GM21390 (cell line): ENCODE measurements around the gene KIZ.
"Not testable (repeated sequence)": the region's sequence is repeated elsewhere in the genome, so short reads cannot be mapped to it uniquely, and the experiment has no call there.

Experiments used
- ATAC-seq: cut with Tn5 transposase; IDR thresholded peaks from one replicate; pipeline ENCODE4 v1.9.1; 2021; ENCODE audit not compliant: unreplicated experiment

KIZ gene

DNA sequence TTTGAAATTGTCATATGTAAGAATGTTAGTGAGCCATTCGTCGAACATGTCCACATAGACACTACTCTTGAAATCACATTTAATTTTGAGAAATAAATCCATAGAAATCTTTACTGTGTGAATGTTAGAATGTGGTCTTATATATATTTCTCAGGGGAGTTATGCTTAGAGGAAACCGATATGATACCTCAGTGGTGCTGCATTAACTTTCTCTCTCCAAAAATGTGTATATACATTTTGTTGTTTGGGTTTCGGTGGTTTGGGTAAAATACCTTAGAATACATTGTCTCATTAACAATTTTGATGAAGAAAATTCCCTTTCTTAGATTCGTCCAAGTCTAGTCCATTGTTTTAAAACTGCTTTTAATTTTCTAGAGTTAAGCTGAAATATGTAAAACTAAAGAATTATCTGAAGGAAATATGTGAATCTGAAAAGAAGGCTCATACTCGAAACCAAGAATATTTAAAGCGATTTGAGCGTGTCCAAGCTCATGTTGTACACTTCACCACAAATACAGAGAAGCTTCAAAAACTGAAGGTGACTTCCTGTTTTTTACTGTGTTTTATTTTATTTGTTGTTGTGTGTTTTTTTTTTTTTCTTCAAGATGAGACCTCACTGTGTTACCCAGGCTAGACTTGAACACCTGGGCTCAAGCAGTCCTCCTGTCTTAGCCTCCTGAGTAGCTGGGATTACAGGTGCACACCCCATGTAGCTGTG lies 10.3 kb downstream of the KIZ start:
- ATAC-seq = peak; percentile 58

DNA sequence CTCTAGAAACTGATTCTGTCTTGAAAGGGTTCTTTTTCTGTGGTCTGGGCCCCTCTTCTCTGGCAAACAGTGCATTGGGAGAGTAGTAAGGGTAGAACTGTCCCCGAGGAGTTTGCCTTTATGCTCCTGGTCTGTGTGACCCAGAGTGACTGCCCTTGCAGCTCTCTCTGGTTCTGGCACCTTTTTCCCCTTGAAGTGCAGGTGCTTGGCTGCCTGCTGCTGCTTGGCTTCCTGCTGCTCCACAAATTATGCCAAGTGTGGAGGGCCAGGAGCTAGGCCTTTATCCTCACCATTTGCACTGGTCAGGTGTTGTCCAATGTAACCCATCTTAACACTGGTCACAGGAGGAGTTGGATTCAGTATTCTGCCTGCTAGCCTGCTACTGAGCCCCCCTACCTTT lies 11.2 kb downstream of the KIZ start:
- no peak for ATAC-seq

DNA sequence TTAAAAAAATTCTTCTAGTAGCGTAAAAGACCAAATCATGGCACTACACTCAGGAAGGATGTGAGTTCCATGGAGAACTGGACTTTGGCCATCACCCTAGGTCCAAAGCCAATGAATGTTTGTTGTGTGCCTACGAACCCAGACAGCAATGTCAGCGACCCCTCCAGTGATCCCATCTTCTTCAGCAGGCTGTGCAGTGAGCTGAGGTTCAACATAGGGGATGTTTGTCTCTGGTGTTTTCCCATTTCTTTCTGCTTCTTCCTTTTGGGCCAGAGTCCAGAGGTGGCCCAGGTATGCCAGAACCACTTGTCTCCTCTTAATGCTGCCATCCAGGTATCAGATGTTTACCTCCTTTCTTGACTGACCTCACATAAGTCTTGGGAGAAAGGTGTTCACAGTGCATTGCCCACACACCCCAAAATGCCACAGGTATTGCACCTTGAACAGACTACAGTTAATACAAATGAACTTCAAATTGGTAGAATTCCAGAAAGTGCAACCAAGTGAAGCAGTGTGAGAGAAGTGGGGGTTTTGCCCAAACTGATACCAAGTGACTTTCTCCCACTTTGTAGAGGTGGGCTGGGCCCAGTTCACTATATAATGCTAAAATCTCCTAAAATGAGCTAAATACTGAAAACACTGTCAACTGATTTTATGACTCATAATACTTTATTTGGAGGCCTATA lies 14.1 kb downstream of the KIZ start:
- no peak for ATAC-seq

DNA sequence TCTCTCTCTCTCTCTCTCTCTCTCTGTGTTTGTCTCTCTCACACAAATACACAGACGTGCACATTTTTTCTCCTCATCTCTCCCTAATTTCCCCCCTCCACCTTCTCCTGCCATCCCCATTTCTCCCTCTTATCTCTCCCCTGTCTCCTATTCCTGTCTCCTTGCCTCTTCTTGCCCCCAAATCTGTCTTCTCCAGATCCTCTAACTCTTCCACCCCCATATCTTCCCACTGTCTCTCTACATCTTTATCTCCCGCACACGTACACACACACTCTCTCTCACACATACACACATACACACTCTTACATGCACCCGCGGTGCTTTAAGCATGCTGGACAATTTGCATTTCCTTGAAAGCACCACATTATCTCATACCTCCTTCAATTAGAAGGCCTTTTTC lies 15.9 kb downstream of the KIZ start:
- no peak for ATAC-seq

DNA sequence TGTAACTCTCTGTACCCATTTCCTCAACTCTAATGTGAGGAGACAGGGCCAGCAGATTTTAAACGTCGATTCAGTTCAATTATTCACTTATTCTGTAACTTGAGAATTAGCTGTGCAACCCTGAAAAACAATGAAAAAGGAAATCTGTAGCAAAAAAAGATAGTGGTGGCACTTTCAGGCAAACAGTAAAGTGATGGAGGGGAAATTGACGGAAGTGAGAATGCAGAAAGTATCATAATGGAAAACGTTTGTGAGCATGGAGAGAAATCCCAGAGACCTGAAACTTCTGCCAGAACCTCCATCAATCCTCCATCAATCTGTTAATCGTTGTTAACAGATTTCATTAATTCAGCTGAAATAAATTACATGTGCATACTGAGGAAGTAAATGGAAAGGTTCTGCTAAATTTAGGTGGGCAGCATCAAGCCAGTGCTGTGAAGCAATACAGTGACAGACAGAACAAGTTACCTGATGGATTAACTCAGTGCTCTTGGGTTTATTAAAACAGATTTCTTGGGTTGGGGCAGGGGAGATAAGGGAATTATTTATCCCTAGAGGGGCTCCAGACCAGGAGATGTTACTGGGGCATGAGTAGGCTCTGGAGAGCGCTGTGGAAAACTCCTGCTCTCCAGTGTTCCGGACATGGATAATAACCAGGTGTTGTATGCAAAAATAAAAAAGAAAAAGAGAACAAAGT lies 17.5 kb downstream of the KIZ start:
- ATAC-seq = no peak

DNA sequence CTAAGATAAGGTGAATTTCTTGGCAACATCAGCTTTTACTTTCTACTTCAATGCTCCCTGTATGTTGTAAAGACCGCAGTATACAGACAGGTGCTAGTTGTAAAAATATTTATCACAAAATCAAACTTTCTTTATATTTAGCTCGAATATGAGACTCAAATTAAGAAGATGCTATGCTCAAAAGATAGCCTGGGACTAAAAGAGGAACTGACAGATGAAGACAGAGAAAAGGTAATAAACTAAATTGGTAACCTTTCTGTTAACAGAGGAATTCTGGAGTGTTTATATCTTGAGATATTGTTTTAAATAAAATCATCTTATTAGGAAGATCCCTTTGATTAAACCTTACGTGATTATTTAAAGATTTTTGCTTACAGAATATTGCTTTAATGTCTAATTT lies 19.5 kb downstream of the KIZ start:
- no peak for ATAC-seq

DNA sequence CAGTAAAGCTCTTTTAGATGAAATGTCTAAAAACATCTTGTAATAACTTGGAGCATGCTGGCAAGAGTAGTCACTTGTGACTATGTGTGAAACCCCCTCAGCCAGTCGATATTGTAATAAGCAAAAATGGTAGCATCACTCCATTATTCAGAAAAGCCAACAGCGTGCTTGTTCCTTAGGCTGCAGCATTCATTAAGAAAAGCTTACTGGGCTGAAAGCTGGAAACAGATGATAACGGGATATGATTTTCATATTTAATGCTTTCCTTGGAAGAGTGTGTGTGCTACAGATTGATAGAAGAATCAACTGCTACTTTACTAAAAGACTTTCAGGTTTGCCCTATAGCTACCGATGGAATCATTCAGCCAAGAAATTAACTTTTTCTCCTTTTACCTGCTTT lies 20.3 kb downstream of the KIZ start:
- no peak for ATAC-seq

DNA sequence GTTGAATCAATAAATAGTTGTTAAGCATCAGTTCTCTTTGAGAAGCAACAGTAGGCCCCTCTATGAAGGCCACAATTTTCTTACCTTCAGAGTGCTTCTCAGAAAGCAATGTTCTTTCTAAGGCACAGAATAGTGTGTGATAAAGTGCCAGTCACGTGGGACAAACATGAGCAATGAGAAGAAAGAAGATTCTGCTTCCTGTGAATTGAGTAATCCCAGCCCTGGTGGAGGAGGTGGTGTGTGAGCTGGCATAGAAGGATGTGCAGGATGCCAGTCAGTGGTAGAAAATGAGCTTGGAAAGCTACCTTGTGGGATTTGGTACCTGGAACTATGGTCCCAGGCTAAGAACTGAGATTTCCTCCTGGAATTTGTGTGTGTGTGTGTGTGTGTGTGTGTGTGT lies 21.7 kb downstream of the KIZ start:
- no peak for ATAC-seq

DNA sequence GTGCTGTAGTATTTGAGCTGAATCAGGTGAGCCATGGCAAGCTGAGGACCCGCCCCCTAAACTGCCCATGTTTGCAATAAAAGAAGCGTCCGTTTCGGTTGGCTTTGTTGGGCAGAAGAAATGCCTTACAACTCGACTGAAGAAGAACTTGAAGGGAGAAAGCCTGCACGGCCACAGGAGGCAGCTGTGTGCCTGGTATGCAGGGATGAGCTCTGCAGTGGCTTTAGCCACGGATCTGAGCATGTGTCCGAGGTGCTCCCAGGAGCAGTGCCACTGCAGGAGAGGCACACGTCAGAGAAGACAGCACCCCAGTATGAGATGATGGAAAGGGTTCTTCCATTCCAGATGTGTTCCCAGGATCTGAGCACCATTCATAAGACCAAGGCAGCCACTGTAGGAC lies 23.5 kb downstream of the KIZ start:
- no peak for ATAC-seq

DNA sequence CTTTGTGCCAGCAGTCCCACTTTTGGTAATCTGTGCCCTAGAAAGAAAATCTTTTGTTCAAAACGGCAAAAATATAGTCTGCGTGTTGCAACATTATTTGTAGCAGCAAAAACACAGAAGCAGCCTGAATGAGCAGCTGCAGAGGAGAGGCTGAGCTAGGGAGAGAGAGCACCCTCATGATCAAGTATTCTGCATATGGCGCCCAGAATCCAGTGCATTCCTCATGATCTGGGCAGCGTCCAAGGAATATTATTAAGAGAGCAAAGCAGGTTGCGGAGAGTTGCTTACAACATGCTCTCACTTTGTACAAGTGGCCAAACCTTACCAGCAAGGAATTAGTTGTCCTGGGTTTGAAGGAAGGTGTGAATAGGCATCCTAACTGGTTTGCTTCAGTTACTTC lies 25.9 kb downstream of the KIZ start:
- no peak for ATAC-seq

DNA sequence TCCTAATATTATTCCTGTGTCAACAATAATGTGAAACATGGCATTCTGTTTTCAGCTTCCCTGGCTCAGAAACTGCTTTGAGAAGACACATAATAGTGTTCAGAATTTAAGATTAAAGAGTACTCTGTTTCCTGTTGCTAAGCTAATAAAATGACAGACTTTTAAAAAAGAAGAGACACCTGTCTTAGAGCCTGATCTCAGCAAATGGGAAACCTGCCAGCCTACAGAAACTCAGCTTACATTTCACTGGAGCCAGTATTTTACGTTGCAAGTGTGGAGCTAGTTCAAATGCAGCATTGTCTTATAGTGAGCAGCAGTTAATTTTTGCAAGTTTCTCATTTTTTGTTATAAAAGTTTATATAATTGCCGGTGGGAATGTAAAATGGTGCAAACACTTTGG lies 28.8 kb downstream of the KIZ start:
- no peak for ATAC-seq

DNA sequence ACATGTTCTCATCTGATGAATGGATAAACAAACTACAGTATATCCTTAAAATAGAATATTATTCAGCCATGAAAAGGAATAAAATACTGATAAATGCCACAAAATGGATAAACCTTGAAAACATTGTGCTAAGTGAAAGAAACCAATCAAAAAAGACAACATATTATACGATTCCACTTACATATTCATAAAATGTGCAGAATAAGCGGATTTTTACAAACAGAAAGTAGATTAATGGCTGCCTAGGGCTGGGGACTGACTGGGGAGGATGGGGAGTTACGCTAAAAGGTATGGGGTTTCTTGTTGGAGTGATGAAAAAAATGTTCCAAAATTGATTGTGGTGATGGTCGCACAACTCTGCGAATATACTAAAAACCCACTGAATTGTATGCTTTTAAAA lies 29.4 kb downstream of the KIZ start:
- no peak for ATAC-seq

DNA sequence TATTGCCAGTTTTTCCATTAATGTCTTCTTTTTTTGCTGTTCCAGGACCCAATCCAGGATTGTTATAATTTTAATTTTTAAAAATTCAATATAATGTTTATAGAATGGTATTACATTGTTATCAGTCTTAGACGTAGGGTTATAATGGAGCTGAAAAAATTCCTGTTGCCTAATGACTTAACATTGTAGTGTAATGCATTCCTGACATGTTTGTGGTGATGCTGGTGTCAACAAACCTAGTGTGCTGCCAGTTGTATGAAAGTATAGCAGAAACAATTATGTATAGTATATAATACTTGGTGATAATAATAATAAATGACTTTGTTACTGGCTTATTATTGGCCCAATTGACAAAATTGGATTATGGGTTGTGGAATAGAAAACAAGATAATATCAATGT lies 30.4 kb downstream of the KIZ start:
- ATAC-seq = no peak

DNA sequence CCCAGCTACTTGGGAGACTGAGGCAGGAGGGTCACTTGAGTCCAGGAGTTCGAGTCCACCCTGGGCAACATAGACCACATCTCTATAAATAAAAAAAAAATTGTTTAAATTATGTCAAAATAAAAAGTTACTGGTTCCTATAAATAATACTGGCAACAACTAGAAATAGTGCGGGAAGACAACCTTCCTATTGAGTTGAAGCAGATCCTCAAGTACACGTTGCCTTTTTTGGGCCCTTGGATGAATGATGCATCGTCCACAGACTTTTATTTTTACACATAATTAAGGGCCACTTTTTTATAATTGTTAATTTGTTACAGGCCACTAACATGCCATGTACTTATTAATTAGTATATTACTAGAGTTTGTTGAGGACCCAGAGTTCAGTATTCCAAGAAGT lies 31.1 kb downstream of the KIZ start:
- no peak for ATAC-seq

DNA sequence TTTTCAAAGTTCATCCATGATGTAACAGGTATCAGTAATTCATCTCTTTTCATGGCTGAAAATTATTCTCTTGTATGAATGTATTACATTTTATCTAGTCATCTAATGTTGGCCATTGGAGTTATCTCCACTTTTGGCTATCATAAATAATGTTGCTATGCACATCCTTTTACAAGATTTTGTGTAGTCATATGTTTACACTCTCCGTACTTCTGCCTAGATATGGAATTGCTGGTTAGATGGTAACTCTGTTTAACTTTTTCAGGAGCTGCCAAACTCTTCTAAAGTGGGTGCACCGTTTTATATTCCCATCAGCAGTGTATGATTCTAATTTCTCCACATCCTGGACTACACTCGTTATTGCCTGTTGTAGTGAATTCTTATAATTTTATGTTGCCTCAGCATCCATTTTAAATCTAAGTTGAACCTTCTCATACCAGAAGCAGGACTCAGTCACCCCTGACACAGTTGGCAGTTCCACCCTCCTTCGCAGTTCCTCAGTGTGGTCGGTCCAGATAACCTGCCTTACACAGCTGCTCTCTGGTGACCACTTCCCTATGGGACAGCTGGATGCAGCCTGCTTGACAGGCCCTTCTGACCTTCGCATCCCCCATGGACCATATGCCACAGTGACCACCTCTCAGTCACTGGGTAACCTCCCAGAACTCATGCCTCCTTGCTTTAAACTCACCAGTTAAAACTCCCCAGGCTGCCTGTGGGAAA lies 33.9 kb downstream of the KIZ start:
- ATAC-seq = no peak

DNA sequence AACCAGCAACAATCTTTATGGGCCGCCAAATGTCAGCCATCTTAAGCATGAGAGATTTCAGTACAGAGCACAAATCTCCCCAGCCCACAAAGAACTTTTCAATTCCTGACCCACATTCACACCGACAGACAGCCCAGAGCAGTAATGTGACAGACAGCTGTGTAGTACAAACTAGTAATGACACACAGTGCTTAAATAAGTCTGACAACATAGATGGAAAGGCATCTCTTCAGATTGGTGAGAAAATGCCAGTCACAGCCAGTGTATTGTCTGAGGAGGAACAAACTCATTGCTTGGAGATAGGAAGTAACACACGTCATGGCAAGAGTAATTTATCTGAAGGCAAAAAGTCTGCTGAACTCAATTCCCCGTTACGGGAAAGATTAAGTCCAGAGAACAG lies 36.0 kb downstream of the KIZ start:
- ATAC-seq = no peak

DNA sequence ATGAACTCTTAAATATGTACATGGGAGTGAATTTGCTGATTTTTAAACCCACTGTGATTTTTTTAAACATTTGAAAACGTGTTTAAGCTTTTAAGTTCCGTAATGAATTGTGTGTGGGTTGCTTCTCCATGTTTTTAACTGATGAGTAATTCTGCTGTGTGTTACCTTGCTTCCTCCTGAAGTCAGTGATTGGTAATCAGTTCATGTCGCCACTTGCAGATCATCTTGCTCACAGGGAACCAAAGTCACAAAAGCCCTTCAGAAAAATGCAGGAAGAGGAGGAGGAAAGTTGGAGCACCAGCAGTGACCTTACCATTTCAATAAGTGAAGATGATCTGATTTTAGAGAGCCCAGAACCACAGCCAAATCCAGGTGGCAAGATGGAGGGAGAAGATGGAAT lies 36.7 kb downstream of the KIZ start:
- ATAC-seq = no peak

DNA sequence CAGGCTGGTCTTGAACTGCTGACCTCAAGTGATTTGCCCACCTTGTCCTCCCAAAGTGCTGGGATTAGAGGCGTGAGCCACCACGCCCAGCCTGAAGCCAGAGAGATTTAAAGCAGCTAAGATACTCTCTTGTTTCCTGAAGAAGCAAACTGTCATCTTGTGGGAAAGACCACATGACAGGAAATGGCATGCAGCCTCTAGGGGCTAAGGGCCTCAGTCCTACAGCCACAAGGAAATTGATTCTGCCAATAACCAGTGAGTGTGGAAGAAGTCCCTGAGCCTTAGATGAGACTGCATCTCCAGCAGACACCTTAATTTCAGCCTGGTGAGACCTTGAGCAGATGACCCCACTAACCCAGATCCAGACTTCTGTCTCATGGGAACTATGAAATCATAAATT lies 40.9 kb downstream of the KIZ start:
- ATAC-seq = no peak

DNA sequence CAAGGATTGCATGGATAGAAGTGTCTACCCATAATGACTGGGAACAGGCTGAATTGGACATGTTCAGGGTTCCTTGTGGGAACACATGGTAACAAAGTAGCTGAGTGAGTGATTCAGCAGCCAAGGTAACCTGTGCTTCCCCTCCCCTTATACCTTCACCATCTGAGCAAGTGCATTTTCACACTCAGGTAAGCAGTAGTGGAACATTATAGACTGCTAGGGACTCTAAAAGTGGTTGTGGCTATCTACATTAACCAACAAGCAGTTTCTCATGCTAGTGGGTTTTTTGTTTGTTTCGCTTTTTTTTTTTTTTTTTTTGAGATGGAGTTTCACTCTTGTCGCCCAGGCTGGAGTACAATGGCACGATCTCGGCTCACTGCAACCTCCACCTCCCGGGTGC lies 41.4 kb downstream of the KIZ start:
- ATAC-seq = no peak

DNA sequence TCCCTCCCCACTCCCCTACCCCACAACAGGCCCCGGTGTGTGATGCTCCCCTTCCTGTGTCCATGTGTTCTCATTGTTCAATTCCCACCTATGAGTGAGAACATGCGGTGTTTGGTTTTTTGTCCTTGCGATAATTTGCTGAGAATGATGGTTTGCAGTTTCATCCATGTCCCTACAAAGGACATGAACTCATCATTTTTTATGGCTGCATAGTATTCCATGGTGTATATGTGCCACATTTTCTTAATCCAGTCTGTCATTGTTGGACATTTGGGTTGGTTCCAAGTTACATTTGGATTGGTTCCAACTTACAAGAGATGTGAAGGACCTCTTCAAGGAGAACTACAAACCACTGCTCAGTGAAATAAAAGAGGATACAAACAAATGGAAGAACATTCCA lies 42.2 kb downstream of the KIZ start:
- not testable (repeated sequence) for ATAC-seq

DNA sequence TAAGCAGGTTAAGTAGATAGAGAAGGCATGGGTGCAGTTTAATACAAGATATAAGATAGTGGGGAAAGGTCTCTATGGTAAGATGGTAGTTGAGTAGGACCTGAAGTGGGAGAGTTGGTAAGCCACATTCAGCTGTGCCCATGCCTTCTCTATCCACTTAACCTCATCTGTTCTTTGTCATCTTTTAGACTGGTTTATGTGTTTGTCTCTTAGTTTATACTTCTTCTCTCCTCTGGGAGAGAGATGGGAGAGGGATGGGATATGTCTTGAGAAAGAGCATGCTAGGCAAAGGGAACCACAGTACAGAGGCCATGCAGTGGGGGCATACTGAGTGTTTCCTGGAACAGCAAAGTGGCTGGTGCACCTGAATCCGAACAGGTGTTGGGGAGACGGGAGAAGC lies 46.7 kb downstream of the KIZ start:
- no peak for ATAC-seq

DNA sequence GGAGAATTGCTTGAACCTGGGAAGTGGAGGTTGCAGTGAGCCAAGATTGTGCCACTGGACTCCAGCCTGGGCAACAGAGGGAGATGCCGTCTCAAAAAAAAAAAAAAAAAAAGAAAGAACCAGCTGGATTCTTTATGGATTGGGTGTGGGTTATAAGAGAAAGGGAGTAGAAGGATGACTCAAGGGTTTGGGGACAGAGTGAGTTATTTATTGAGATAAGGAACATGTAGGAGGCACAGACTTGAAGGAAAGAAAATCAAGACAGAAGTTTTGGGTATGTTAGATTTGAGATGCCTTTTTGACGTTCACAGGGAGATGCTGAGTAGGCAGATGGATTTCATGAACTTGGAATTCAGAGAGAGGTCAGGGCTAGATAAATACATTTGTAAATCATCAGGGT lies 47.6 kb downstream of the KIZ start:
- no peak for ATAC-seq
